NCI-H187 (cell line): ENCODE results near the gene PPP6R2.

ENCODE experiments used
- DNase-seq, 2 experiments: peaks; one replicate each; lab custom pipeline; 2025; lab: John Stamatoyannopoulos, UW

The PPP6R2 gene

GRCh38 chr22:50487290-50488005 is 144.3 kb downstream of the PPP6R2 start:
- no peak for DNase-seq

DNA sequence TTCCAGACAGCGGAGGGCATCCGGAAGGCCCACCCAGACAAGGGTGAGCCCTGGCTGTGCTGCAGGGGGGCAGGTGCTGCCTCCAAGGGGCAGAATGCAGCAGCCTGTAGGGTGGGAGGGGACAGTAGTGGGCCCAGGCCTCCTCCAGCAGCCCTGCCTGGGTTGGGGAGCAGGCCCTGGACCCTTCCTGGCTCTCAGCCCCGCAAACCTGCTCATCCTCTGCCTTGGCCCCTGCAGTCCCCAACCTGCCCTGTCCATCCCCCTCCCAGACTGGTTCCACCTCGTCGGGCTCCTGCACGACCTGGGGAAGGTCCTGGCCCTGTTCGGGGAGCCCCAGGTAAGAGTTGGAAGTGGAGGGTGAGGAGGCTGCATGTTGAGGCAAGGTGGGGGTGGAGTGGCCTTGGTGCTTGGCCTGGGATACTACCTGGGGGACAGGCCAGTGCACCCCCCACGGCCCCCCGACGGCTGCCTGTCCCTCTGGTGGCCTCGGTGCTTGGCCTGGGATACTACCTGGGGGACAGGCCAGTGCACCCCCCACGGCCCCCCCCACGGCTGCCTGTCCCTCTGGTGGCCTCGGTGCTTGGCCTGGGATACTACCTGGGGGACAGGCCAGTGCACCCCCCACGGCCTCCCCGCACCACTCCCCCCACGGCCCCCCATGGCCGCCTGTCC is 145.0 kb downstream of the PPP6R2 start:
- no peak for DNase-seq

DNA sequence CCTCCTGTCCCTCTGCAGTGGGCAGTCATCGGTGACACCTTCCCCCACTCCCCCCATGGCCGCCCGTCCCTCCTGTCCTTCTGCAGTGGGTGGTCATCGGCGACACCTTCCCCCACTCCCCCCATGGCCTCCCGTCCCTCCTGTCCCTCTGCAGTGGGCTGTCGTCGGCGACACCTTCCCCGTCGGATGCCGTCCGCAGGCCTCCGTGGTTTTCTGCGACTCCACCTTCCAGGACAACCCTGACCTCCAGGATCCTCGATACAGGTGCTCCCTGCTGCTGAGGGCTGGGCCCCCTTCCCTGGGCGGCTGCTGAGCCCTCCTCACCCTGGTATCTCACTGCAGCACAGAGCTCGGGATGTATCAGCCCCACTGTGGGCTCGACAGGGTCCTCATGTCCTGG is 145.8 kb downstream of the PPP6R2 start:
- DNase-seq, result no peak

DNA sequence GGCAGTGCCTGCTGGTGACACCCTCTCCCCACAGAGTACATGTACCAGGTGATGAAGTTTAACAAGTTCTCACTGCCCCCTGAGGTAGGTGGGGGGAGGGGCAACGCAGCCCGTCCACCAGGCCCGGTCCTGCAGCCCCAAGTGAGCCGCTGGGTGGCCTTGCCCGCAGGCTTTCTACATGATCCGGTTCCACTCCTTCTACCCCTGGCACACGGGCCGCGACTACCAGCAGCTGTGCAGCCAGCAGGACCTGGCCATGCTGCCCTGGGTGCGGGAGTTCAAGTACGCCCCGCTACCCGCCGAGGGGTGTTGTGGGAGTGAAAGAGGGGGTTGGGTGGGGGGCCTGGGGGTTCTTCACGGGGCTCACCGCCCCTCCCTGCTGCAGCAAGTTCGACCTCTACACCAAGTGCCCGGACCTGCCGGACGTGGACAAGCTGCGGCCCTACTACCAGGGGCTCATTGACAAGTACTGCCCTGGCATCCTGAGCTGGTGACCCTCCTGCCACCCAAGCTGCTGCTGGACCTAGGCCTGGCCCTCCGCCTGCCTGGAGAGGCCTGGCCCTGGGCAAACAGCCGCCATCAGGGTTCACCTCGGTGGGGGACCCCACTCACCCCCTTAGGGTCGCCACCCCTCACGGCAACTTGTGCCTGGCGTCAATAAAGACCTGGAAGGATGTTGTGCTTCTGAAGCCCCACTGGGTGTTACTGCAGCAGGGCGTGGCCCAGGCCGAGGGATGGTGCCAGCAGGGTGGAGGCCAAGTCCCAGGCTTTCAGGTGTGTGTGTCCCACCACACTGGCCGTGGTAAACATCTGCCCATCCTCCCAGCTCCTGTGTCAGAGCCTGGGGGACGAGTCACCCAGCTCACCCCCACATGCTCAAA is 146.5 kb downstream of the PPP6R2 start:
- no peak for DNase-seq

- DNase-seq, result no peak
Measured at GRCh38 chr22:50490531-50491308, 147.6 kb downstream of the PPP6R2 start.
